Measurements from ENCODE around the gene VTA1. TPM values are rescaled to one million over a fixed set of nuclear protein-coding genes. Genes with fewer than 3 reads are reported as not detected.

VTA1 gene
- total and polyA plus RNA-seq, 2 of the 8 experiments (the other 6 are each of a cell fraction or from before 2014, with no cell fraction given), result 63.6 to 67.0 TPM

- no peak overlapping the region for H2BK12ac ChIP-seq (ENCODE audit: low read depth, low read length)
- no peak overlapping the region for H2AFZ ChIP-seq (ENCODE audit: low read length)
- H4K8ac ChIP-seq (ENCODE audit: extremely low read depth, insufficient read depth, low read length), result no peak overlapping the region
- CTCF ChIA-PET (ENCODE audit: partially characterized antibody), result no interaction called here
- H3K4me3 ChIP-seq (ENCODE audit: extremely low read depth in 1 of 4, insufficient read depth in 2 of 4, low read depth in 3 of 4, low read length in 4 of 4), result no peak overlapping the region
- H3K18ac ChIP-seq (ENCODE audit: extremely low read depth, low read length), result no peak overlapping the region
- no peak overlapping the region for H3K4me2 ChIP-seq (ENCODE audit: insufficient read depth in 1 of 2, low read depth in 2 of 2, low read length in 2 of 2)
- H3K23ac ChIP-seq (ENCODE audit: insufficient read length), result no peak overlapping the region
- no peak overlapping the region for H4K5ac ChIP-seq (ENCODE audit: insufficient read length, low read depth, low read length)
- WGBS, 2 experiments (ENCODE audit: extremely low coverage in 1 of 2, insufficient coverage in 1 of 2, insufficient read length in 1 of 2, insufficient replicate concordance in 2 of 2, low coverage in 1 of 2, low lambda C conversion rate in 2 of 2, missing lambda C conversion rate in 1 of 2), result 100% methylated on average over 1 of the region's 1 CpG; no CpG with 5 or more reads in 1 of the 2 experiments
- no peaks in the 10 kb centered on the region for H3K79me2 ChIP-seq (ENCODE audit: control insufficient read depth in 1 of 2, insufficient read depth in 2 of 2, low read length in 2 of 2)
- H3K23me2 ChIP-seq (ENCODE audit: low read depth, low read length), result no peaks in the 10 kb centered on the region
- no peak overlapping the region for H2BK20ac ChIP-seq (ENCODE audit: low read length)
- H3K9me3 ChIP-seq (ENCODE audit: insufficient read depth in 2 of 2, low read depth in 1 of 2, low read length in 1 of 2), result peaks cover 3 to 8% of the 10 kb centered on the region in 2 experiments; a peak in 2 of 4 replicates
- DNase-seq (ENCODE audit: low read depth in 1 of 2, low spot score in 2 of 2) (no peak), FAIRE-seq (no peak)
- no peak overlapping the region for H2BK15ac ChIP-seq (ENCODE audit: low read length)
- no peak overlapping the region for H3K27ac ChIP-seq (ENCODE audit: low read depth, low read length)
- no peak overlapping the region for H2BK120ac ChIP-seq (replicated peaks; ENCODE audit: low read depth, low read length)
- POLR2A ChIA-PET (ENCODE audit: partially characterized antibody), result interaction anchor here (1.5 kb wide), 1 partner anchor 88 kb away, joined by 3 read pairs; the partner anchor contains the start of gene ADGRG6
- no peak overlapping the region for H4K91ac ChIP-seq (replicated peaks; ENCODE audit: insufficient read length, low read length)
- H3K4ac ChIP-seq (replicated peaks; ENCODE audit: insufficient read length, low read depth, low read length), result no peak overlapping the region
- H3K14ac ChIP-seq (ENCODE audit: insufficient read length), result no peak overlapping the region
- no peak overlapping the region for H3K56ac ChIP-seq (replicated peaks; ENCODE audit: insufficient read length, low read depth, low read length)
- H2BK5ac ChIP-seq (ENCODE audit: low read depth, low read length), result no peak overlapping the region
- H3K79me1 ChIP-seq (ENCODE audit: low read depth, low read length), result no peaks in the 10 kb centered on the region
- peaks cover 0 to 14% (median 5%) of the 10 kb centered on the region in 4 experiments; a peak in 3 of 8 replicates for H3K36me3 ChIP-seq (ENCODE audit: control insufficient read depth in 2 of 4, insufficient read depth in 4 of 4, low read length in 3 of 4)
- no peak overlapping the region for H2AK5ac ChIP-seq (ENCODE audit: low read depth, low read length)
- H3K9ac ChIP-seq (replicated peaks in 1 of 4; ENCODE audit: extremely low read depth in 1 of 4, low read depth in 3 of 4, low read length in 3 of 4), result no peak overlapping the region
- H3K27me3 ChIP-seq (replicated peaks in 1 of 4; ENCODE audit: control insufficient read depth in 3 of 4, extremely low read depth in 1 of 4, insufficient read depth in 3 of 4, low read length in 3 of 4), result no peaks in the 10 kb centered on the region
- no peaks in the 10 kb centered on the region for H4K20me1 ChIP-seq (replicated peaks in 1 of 2; ENCODE audit: control insufficient read depth in 1 of 2, insufficient read depth in 2 of 2, low read length in 2 of 2)
- H3K4me1 ChIP-seq (replicated peaks in 1 of 4; ENCODE audit: control insufficient read depth in 3 of 4, insufficient read depth in 4 of 4, low read length in 3 of 4), result no peaks in the 10 kb centered on the region
- TF ChIP-seq SP1 (IDR thresholded peaks at IDR 0.05; ENCODE audit: low read depth, low read length) (no peak), JUND (IDR thresholded peaks at IDR 0.05; ENCODE audit: low read length) (no peak), ATF3 (IDR thresholded peaks at IDR 0.05; ENCODE audit: insufficient read depth, low read depth, low read length) (no peak), TEAD4 (IDR thresholded peaks at IDR 0.05; ENCODE audit: low read depth, low read length) (no peak), CBX8 (IDR thresholded peaks at IDR 0.05; ENCODE audit: borderline replicate concordance, low read depth, low read length) (no peak)
Measured at GRCh38 chr6:142213402-142213801, 66.3 kb downstream of the VTA1 start.

Measured in H1 (cell line).